Heart left ventricle (tissue), 16 donors: Measurements from ENCODE around the gene DTYMK. TPM values are rescaled to one million over a fixed set of nuclear protein-coding genes. Genes with fewer than 3 reads are reported as not detected.
A peak's percentile ranks its signal among the peaks of the same experiment; 100 is the strongest.
"Not testable (repeated sequence)": the region's sequence is repeated elsewhere in the genome, so short reads cannot be mapped to it uniquely, and the experiment has no call there.

Experiments
- ATAC-seq, 4 donors: fragments of 200-7000 bp; cut with Tn5 transposase; one replicate each; pipeline ENCODE4 v1.9.1; 2020 to 2022; ENCODE audit warnings: moderate library complexity in 4 of 4, mild to moderate bottlenecking in 3 of 4, moderate number of reproducible peaks in 1 of 4
- DNase-seq, 5 donors: peaks; one replicate each; pipeline ENCODE4 v3.0.0-alpha.2; 2020
- H3K27ac ChIP-seq, 12 donors: fragments of 200-600 bp; sonication (generic) in 4 of 12; one replicate each; pipeline versions ENCODE4 v1.5.0 to v1.8.0; 2016 to 2022; ENCODE audit warnings: mild to moderate bottlenecking in 2 of 12
- H3K27me3 ChIP-seq, 9 donors: fragments of 200-600 bp; sonication (generic) in 2 of 9; one replicate each; pipeline versions ENCODE4 v1.5.1 to v1.8.0; 2016 to 2022; ENCODE audit warnings: mild to moderate bottlenecking in 3 of 9
- H3K36me3 ChIP-seq, 9 donors: fragments of 200-600 bp; sonication (generic) in 2 of 9; one replicate each; pipeline versions ENCODE4 v1.5.0 to v1.8.0; 2018 to 2022; ENCODE audit warnings: mild to moderate bottlenecking in 2 of 9
- H3K4me1 ChIP-seq, 12 donors: fragments of 200-600 bp; sonication (generic) in 4 of 12; one replicate each; pipeline versions ENCODE4 v1.5.0 to v1.8.0; 2016 to 2022; ENCODE audit warnings: mild to moderate bottlenecking in 3 of 12
- H3K4me3 ChIP-seq, 12 donors: fragments of 200-600 bp; sonication (generic) in 4 of 12; one replicate each; pipeline versions ENCODE4 v1.5.0 to v1.8.0; 2017 to 2022; ENCODE audit warnings: mild to moderate bottlenecking in 9 of 12, moderate library complexity in 4 of 12
- H3K9me3 ChIP-seq, 12 donors: fragments of 200-600 bp; sonication (generic) in 4 of 12; one replicate each; pipeline versions ENCODE4 v1.5.0 to v1.8.0; 2016 to 2022; ENCODE audit warnings: mild to moderate bottlenecking in 1 of 12
- CTCF ChIP-seq, 12 donors: fragments of 200-600 bp; sonication (generic) in 4 of 12; IDR thresholded peaks; one replicate each; pipeline versions ENCODE4 v1.5.0 to v1.8.0; 2018 to 2022; ENCODE audit warnings: antibody characterized with exemption in 12 of 12, mild to moderate bottlenecking in 5 of 12
- POLR2A ChIP-seq, 2 donors: fragments of 450-650 bp; IDR thresholded peaks; one replicate each; pipeline ENCODE4 v1.6.1; 2017; ENCODE audit warnings: antibody characterized with exemption in 2 of 2, mild to moderate bottlenecking in 2 of 2, moderate library complexity in 2 of 2
- WGBS, 4 donors: extraction: QIAGEN DNeasy Blood & Tissue Kit in 2 of 4; methylation state at CpG; one replicate each; pipeline versions ENCODE4 v1.1.5 to v1.1.7; 2013 to 2018; 5-methylcytosine and 5-hydroxymethylcytosine counted together
- intact Hi-C, 10 donors: fragments of 100-400 bp; cut with DNase I; formaldehyde crosslinking; loops; one replicate each; pipeline versions ENCODE4 v1.11.1 to v1.14.2; 2022
- polyA plus RNA-seq, 2 donors: library from polyadenylated mRNA; stranded (reverse); fragments of 200-250 nt; gene quantifications; one replicate each; pipeline ENCODE4 v1.2.3, GENCODE V29; 2013
- total RNA-seq, 9 donors: library from RNA; depleted of rRNA in 2 of 9; stranded (reverse); fragments of >200 nt in 2 of 9; fragmentation: NEBNext Ultra II Directional in 3 of 9; extraction: Animal tissue kit (Norgen Biotek cat#: 25700) in 3 of 9; gene quantifications; one replicate each; pipeline versions ENCODE4 v1.1.0 to v1.2.4, GENCODE V29; 2016 to 2023
- donor health status: ischemic (EF 13 %, LVEDD 7.1; RV severe dilation, severe dysfunction).
- donor health status: healthy with polysubstance abuse.
- donor health status: DM: no; HTN: yes; CAD: no.
- donor health status: DM: no; HTN: no; CAD: no.
- donor health status: ischemic (EF 25% LVEDD 6.9; RV normal size, moderate dysfunction).
- donor health status: ischemic (EF 25% LVEDD 5.7; RV mildly dilated, moderate dysfunction).
- donor health status: healthy.
- donor health status: DM: yes; HTN: yes; CAD: no.
- donor health status: ischemic (EF 35%, LVEDD 5.7; RV mildly dilated, moderate dysfunction).
- donor health status: nonischemic (EF 11% LVEDD 7.7; RV severe dilation, severe dysfunction).
- donor health status: DM: yes; HTN: yes; CAD: no.
- donor health status: PGD.
- donor health status: ischemic (EF 29% LVEDD 5.4; RV normal size, mild dysfunction).
- donor health status: nonischemic (EF 23%, LVEDD 6.1; RV moderate dilation, normal function).

The DTYMK gene
- total and polyA plus RNA-seq, 11 donors = 7.5 to 21.0 (median 8.9) TPM

GRCh38 chr2:241734208-241734466 lies 47.5 kb upstream of the DTYMK start:
- Histone ChIP-seq H3K9me3 (no peaks in the 10 kb centered on the region), H3K4me1 (peaks cover 0 to 21% (median 13%) of the 10 kb centered on the region in 12 donors), H3K4me3 (peak overlapping the region; percentile 9 to 100 (median 88)), H3K27ac (peak overlapping the region in 11 of 12 donors; percentile 39 to 96 (median 90)), H3K27me3 (no peaks in the 10 kb centered on the region), H3K36me3 (peaks cover 0 to 5% (median 0%) of the 10 kb centered on the region in 9 donors)
- 2 to 8% (median 3%) methylated on average over 7 to 25 of the region's 25 CpGs; no CpG with 5 or more reads in 1 of the 4 donors for WGBS, 4 donors
- ATAC-seq = peak in 1 of 4 donors; percentile 12
- intact Hi-C loops = loop anchor here in 5 of 10 donors (5.0 to 10.0 kb wide), 6 partner anchors 128 to 882 kb away; partner anchors contain the start of gene STK25 (in 1 of the 5)
- TF ChIP-seq CTCF (IDR thresholded peaks at IDR 0.05) (no peak), POLR2A (IDR thresholded peaks at IDR 0.05) (no peak)
- no peak for DNase-seq

DNA sequence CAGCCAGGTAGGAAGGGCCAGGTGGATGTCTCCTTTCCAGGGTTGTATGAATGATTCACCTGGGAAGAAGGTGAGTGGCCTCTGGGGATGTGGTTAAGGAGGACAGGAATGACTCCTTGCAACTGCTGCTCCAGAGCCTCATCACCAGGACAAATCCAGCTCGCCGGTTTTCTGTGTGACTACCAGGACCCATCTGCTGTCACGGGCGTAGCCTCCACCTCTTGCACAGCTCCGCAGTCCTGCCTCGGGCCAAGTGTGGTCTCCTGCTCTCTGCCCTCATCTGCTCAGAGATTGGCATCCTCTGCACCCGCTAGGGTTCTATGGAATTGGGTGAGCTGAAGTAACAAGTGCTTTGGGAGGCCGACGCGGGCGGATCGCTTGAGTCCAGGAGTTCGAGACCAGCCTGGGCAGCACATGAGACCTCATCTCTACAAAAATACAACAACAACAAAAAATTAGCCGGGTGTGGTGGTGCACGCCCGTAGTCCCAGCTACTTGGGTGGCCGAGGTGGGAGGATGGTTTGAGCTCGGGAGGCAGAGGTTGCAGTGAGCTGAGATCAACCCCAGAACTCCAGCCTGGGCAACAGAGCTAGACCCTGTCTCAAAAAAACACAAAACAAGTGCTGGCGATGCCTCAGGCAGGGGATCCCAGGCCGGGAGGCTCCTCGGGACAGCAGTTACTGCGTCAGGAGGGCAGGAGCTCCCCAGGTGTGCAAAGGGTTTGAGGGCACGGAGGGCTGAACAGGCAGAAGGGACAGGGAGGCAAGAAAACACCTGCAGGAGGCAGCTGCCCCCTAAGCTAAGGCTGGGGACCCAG lies 47.0 kb upstream of the DTYMK start:
- Histone ChIP-seq H3K27me3 (no peaks in the 10 kb centered on the region), H3K27ac (peak overlapping the region in 10 of 12 donors; percentile 39 to 95 (median 89)), H3K4me1 (peaks cover 0 to 24% (median 13%) of the 10 kb centered on the region in 12 donors), H3K36me3 (peaks cover 0 to 5% (median 0%) of the 10 kb centered on the region in 9 donors), H3K9me3 (no peaks in the 10 kb centered on the region), H3K4me3 (peak overlapping the region; percentile 9 to 100 (median 88))
- DNase-seq = peak in 1 of 5 donors; percentile 66
- ATAC-seq = no peak
- no peak for TF ChIP-seq CTCF (IDR thresholded peaks at IDR 0.05)
- WGBS, 4 donors = 86 to 88% (median 87%) methylated on average over 19 to 23 of the region's 23 CpGs
- intact Hi-C loops = loop anchor here in 5 of 10 donors (5.0 to 10.0 kb wide), 6 partner anchors 129 to 881 kb away; partner anchors contain the start of gene STK25 (in 1 of the 5)

- not testable (repeated sequence) for H3K9me3 ChIP-seq, H3K36me3 ChIP-seq, H3K27ac ChIP-seq, ATAC-seq, H3K27me3 ChIP-seq
- H3K4me3 ChIP-seq = peak overlapping the region in 3 of 12 donors; percentile 29 to 39 (median 33)
- WGBS, 4 donors = 39 to 51% (median 43%) methylated on average over 15 to 25 of the region's 26 CpGs
- peaks cover 0 to 33% (median 15%) of the 10 kb centered on the region in 12 donors for H3K4me1 ChIP-seq
- TF ChIP-seq CTCF (IDR thresholded peaks at IDR 0.05) = peak; percentile 40 to 77 (median 66)
- DNase-seq = peak; percentile 47 to 81 (median 67)
- intact Hi-C loops = loop anchor here in 5 of 10 donors (5.0 to 10.0 kb wide), 6 partner anchors 130 to 880 kb away; partner anchors contain the start of gene STK25 (in 1 of the 5)
Observed at GRCh38 chr2:241732513-241733186, 46.0 kb upstream of the DTYMK start.
